ENCODE data around the gene LAMP5.

Gene LAMP5

DNA sequence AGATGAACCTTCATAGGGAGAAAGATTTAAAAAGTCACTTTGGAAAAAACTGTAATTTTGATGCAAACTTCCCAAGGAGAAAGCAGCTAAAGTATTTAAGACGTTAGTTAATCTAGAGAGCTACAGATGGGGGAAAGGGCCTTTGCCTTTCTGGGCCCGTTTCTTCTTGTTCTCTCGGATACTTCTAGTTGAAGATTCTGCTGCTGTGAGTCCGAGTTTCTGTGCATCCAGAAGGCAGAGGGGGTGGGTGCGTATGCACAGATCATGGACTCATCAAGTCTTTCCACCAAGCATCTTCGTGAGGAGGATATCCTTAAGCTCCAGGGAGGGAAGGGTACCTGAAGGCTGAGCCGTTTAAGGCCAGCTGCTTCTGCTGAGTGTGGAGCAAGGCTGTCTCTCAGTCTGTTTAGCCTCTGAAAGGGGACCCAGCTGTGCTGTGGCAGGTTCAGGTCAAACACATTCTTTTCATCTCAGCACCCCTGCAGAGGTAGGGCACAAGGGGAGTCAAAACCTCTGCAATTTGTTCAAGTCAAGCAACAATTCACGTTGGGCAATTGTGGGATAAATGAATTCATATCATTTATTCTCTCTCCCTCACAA, 4.3 kb downstream of the LAMP5 start:
- peaks cover 68% of the 10 kb centered on the region for H3K4me1 ChIP-seq (ENCODE audit: insufficient read depth, low read length, poor library complexity, severe bottlenecking)
- H3K79me2 ChIP-seq (ENCODE audit: insufficient read depth, low read length): peaks cover 97% of the 10 kb centered on the region
- H2AFZ ChIP-seq (ENCODE audit: low read length): no peak overlapping the region
- peaks cover 66% of the 10 kb centered on the region for H3K36me3 ChIP-seq (ENCODE audit: insufficient read depth, low read length)
- H3K9ac ChIP-seq (ENCODE audit: low read depth, low read length, poor library complexity, severe bottlenecking): peak overlapping the region; percentile 93
- peak overlapping the region; percentile 80 for H3K4me3 ChIP-seq (ENCODE audit: low read length, poor library complexity, severe bottlenecking)
- no peaks in the 10 kb centered on the region for H3K9me3 ChIP-seq (ENCODE audit: insufficient read depth, low read depth, low read length)
- no peaks in the 10 kb centered on the region for H3K9me2 ChIP-seq (replicated peaks; ENCODE audit: low read depth, low read length)
- H4K20me1 ChIP-seq (ENCODE audit: insufficient read depth, low read length, poor library complexity, severe bottlenecking): peaks cover 80% of the 10 kb centered on the region
- peaks cover 13% of the 10 kb centered on the region for H3K27me3 ChIP-seq (ENCODE audit: insufficient read depth, low read length, poor library complexity, severe bottlenecking)
- TF ChIP-seq EZH2phosphoT487 (IDR thresholded peaks at IDR 0.05; ENCODE audit: borderline replicate concordance): no peak
- TF ChIP-seq, protein P1, sequence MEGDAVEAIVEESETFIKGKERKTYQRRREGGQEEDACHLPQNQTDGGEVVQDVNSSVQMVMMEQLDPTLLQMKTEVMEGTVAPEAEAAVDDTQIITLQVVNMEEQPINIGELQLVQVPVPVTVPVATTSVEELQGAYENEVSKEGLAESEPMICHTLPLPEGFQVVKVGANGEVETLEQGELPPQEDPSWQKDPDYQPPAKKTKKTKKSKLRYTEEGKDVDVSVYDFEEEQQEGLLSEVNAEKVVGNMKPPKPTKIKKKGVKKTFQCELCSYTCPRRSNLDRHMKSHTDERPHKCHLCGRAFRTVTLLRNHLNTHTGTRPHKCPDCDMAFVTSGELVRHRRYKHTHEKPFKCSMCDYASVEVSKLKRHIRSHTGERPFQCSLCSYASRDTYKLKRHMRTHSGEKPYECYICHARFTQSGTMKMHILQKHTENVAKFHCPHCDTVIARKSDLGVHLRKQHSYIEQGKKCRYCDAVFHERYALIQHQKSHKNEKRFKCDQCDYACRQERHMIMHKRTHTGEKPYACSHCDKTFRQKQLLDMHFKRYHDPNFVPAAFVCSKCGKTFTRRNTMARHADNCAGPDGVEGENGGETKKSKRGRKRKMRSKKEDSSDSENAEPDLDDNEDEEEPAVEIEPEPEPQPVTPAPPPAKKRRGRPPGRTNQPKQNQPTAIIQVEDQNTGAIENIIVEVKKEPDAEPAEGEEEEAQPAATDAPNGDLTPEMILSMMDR (conservative IDR thresholded peaks at IDR 0.05; ENCODE audit: low read length): no peak
- peak overlapping the region; percentile 96 for H3K4me2 ChIP-seq (ENCODE audit: low read depth, low read length, poor library complexity, severe bottlenecking)
- H3F3A ChIP-seq (ENCODE audit: low read depth): peaks cover 12% of the 10 kb centered on the region

- Histone ChIP-seq H3K4me1 (ENCODE audit: insufficient read depth, low read length, poor library complexity, severe bottlenecking) (peaks cover 74% of the 10 kb centered on the region), H3K9me3 (ENCODE audit: insufficient read depth, low read depth, low read length) (no peaks in the 10 kb centered on the region), H3F3A (ENCODE audit: low read depth) (0 out of 2 replicates have a peak, but pooled peaks cover 2% of the 10 kb centered on the region), H3K4me3 (ENCODE audit: low read length, poor library complexity, severe bottlenecking) (peak overlapping the region; percentile 80), H2AFZ (ENCODE audit: low read length) (no peak overlapping the region), H3K27me3 (ENCODE audit: insufficient read depth, low read length, poor library complexity, severe bottlenecking) (peaks cover 10% of the 10 kb centered on the region), H4K20me1 (ENCODE audit: insufficient read depth, low read length, poor library complexity, severe bottlenecking) (peaks cover 92% of the 10 kb centered on the region), H3K36me3 (ENCODE audit: insufficient read depth, low read length) (peaks cover 76% of the 10 kb centered on the region), H3K79me2 (ENCODE audit: insufficient read depth, low read length) (peaks cover 100% of the 10 kb centered on the region), H3K4me2 (ENCODE audit: low read depth, low read length, poor library complexity, severe bottlenecking) (peak overlapping the region; percentile 96), H3K9ac (ENCODE audit: low read depth, low read length, poor library complexity, severe bottlenecking) (peak overlapping the region; percentile 93), H3K9me2 (replicated peaks; ENCODE audit: low read depth, low read length) (no peaks in the 10 kb centered on the region)
- TF ChIP-seq EZH2phosphoT487 (IDR thresholded peaks at IDR 0.05; ENCODE audit: borderline replicate concordance): no peak
- TF ChIP-seq, protein P1 (conservative IDR thresholded peaks at IDR 0.05; ENCODE audit: low read length): no peak
These were observed 5.7 kb downstream of the LAMP5 start for GRCh38 chr20:9520086-9520485.

GRCh38 chr20:9523636-9524035, 9.2 kb downstream of the LAMP5 start:
- H3K4me1 ChIP-seq (ENCODE audit: insufficient read depth, low read length, poor library complexity, severe bottlenecking): peaks cover 81% of the 10 kb centered on the region
- no peaks in the 10 kb centered on the region for H3K9me3 ChIP-seq (ENCODE audit: insufficient read depth, low read depth, low read length)
- H2AFZ ChIP-seq (ENCODE audit: low read length): no peak overlapping the region
- H3K9ac ChIP-seq (ENCODE audit: low read depth, low read length, poor library complexity, severe bottlenecking): no peak overlapping the region
- no peaks in the 10 kb centered on the region for H3K9me2 ChIP-seq (replicated peaks; ENCODE audit: low read depth, low read length)
- peaks cover 98% of the 10 kb centered on the region for H3K79me2 ChIP-seq (ENCODE audit: insufficient read depth, low read length)
- H3K4me3 ChIP-seq (ENCODE audit: low read length, poor library complexity, severe bottlenecking): peak overlapping the region; percentile 46
- peaks cover 89% of the 10 kb centered on the region for H3K36me3 ChIP-seq (ENCODE audit: insufficient read depth, low read length)
- no peaks in the 10 kb centered on the region for H3F3A ChIP-seq (ENCODE audit: low read depth)
- no peak for TF ChIP-seq EZH2phosphoT487 (IDR thresholded peaks at IDR 0.05; ENCODE audit: borderline replicate concordance)
- no peaks in the 10 kb centered on the region for H3K27me3 ChIP-seq (ENCODE audit: insufficient read depth, low read length, poor library complexity, severe bottlenecking)
- H4K20me1 ChIP-seq (ENCODE audit: insufficient read depth, low read length, poor library complexity, severe bottlenecking): peaks cover 98% of the 10 kb centered on the region
- H3K4me2 ChIP-seq (ENCODE audit: low read depth, low read length, poor library complexity, severe bottlenecking): peak overlapping the region; percentile 96

DNA sequence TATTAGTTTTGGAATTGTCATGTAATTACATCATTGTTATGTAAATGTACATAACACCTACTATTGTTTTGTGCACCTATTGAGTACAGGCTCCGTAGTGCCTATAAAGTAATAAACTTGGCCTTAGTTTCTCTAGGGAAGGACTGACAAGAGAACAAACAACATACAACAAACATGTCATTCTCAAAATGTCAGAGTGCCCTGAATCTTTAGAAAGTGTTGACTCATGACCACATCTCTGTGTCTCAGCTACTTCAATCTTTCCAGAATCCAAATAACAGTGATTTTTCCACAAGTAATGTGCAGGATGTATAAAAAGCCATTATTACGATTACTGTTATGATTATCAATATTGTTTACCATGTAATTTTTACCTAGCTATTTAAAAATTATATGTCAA, 17.2 kb downstream of the LAMP5 start:
- TF ChIP-seq, protein P1 (conservative IDR thresholded peaks at IDR 0.05; ENCODE audit: low read length): no peak
- TF ChIP-seq EZH2phosphoT487 (IDR thresholded peaks at IDR 0.05; ENCODE audit: borderline replicate concordance): no peak

More for the DNA sequence above, 17.2 kb downstream of the LAMP5 start:
- Histone ChIP-seq H3K4me2 (ENCODE audit: low read depth, low read length, poor library complexity, severe bottlenecking) (no peak overlapping the region), H3K4me1 (ENCODE audit: insufficient read depth, low read length, poor library complexity, severe bottlenecking) (peaks cover 12% of the 10 kb centered on the region), H3K4me3 (ENCODE audit: low read length, poor library complexity, severe bottlenecking) (no peak overlapping the region), H3K27me3 (ENCODE audit: insufficient read depth, low read length, poor library complexity, severe bottlenecking) (no peaks in the 10 kb centered on the region), H3K36me3 (ENCODE audit: insufficient read depth, low read length) (peaks cover 48% of the 10 kb centered on the region), H3K9me2 (replicated peaks; ENCODE audit: low read depth, low read length) (no peaks in the 10 kb centered on the region), H3K79me2 (ENCODE audit: insufficient read depth, low read length) (peaks cover 21% of the 10 kb centered on the region), H3K9ac (ENCODE audit: low read depth, low read length, poor library complexity, severe bottlenecking) (no peak overlapping the region), H3K9me3 (ENCODE audit: insufficient read depth, low read depth, low read length) (no peaks in the 10 kb centered on the region), H3F3A (ENCODE audit: low read depth) (no peaks in the 10 kb centered on the region; the same call in 1 of the 2 replicates), H2AFZ (ENCODE audit: low read length) (no peak overlapping the region), H4K20me1 (ENCODE audit: insufficient read depth, low read length, poor library complexity, severe bottlenecking) (peaks cover 33% of the 10 kb centered on the region)
